GM21526 (cell line): Measurements from ENCODE around the gene PLXNA3.
"Not testable (repeated sequence)": the region's sequence is repeated elsewhere in the genome, so short reads cannot be mapped to it uniquely, and the experiment has no call there.

Source experiments
- ATAC-seq: cut with Tn5 transposase; IDR thresholded peaks from one replicate; pipeline ENCODE4 v1.9.1; 2021; ENCODE audit warnings: moderate library complexity; ENCODE audit not compliant: unreplicated experiment, low FRiP score

Gene PLXNA3

DNA sequence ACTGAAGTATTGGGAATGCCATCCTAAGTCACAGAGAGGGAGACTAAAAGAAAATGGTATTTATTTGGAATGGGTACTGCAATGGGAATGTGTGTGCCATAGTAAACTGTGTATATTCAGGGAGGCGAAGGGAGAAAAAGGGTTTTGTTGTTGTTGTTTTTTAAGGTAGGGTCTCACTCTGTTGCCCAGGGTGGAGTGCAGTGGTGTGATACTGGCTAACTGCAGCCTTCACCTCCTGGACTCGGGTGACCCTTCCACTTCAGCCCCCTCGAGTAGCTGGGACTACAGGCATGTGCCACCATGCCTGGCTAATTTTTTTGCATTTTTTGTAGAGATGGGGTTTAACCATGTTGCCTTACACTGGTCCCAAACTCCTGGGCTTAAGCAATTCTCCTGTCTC lies 36.6 kb downstream of the PLXNA3 start:
- no peak for ATAC-seq

DNA sequence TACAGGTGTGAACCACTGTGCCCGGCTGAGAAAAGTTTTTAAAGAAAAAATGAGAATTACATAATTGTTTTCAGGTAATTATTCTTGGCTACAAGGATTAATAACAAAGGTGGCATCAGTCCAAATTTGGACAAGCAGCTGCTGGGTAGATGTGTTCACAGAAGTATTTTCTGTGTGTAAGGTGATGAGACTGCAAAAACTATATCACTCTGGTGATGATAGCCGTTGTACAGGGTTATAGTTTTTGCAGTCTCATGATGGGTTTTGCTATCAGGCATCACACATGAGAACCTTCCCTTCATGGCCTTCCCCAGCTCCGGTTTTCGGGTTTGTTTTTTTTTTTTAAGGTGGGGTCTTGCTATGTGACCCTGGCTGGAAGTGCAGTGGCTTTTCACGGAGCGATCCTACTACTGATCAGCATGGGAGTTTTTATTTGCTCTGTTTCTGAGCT lies 37.4 kb downstream of the PLXNA3 start:
- no peak for ATAC-seq

DNA sequence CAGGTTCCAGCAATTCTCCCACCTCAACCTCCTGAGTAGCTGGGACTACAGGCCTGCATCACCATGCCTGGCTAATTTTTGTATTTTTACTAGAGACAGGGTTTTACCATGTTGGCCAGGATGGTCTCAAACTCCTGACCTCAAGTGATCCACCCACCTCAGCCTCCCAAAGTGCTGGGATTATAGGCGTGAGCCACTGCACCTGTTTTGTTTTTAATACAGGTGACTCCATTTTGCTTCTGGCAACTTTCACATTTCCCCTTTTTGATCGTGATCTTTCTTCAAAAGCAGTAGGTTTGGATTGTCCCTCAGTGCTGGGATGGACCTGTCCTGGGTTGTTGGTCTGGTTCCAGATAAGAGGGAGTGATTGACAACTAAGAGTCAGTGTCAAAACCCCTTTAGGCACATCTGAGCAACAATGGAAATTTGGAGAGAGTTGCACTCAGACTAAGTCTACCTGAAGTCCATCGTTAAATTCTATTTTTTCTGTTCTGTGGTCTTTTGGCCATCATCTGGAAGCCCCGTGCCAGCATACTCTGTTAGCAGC lies 38.6 kb downstream of the PLXNA3 start:
- ATAC-seq, result not testable (repeated sequence)

DNA sequence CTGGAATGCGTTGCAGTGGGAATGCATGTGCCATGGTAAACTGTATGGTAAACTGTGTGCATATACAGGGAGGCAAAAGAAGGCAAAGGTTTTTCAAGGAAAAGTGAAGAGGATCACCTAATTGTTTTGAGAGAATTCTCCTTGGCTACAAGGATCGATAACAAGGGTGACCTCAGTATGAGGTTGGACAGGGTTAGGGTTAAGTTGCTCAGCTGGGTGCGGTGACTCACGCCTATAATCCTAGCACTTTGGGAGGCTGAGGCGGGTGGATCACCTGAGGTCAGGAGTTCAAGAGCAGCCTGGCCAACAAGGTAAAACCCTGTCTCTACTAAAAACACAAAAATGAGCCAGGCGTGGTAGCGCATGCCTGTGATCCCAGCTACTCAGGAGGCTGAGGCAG lies 43.3 kb downstream of the PLXNA3 start:
- ATAC-seq, result not testable (repeated sequence)

DNA sequence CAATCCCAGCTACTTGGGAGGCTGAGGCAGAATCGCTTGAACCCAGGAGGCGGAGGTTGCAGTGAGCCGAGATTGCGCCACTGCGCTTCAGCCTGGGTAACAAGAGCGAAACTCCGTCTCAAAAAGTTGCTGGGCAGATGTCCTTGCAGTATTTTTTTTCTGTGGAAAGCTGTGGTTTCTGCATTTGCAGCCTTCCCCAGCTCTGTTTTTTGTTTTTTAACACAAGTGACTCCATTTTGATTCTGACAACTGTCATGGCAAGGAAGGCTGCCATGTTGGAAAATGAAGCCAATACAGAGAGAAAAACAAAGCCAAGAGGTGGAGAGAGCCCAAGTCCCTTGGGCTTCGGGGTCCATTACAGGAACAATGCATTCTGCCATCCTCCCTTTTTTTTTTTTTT lies 44.0 kb downstream of the PLXNA3 start:
- no peak for ATAC-seq

DNA sequence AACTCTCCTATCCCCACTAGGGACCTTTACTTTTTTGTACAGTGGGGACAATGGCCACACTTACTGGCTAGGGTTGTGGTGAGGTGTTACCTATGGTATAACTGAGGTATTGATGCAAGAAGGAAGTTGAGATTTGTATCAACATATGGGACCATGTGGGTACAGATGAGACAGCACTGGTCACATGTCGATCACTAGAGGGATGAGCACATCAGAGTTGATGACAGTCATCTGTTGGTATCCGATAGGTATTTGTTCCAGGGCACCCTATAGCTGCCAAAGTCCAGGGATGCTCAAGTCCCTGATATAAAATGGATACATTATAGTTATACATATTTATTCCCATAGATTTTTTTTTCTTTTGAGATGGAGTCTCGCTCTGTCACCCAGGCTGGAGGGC lies 44.9 kb downstream of the PLXNA3 start:
- ATAC-seq, result no peak

DNA sequence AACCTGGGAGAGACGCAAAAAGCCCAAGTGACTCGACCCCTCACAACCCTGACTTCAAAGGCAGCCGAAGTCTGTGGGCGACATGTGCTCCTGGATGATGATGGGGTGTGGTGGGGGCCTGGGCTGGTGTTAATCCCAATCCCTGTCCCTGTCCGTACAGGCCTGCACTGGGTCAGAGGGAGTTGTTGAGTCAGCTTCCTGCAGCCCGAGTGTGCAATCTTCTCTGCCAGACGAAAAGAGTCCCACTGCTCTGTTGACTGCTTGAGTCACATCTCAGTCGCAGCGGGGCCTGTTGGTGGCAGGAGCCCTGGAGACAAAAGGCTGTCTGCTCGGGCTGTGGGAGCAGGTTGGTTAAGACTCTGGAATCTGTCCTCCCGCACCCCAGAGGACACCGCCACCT lies 47.7 kb downstream of the PLXNA3 start:
- no peak for ATAC-seq

DNA sequence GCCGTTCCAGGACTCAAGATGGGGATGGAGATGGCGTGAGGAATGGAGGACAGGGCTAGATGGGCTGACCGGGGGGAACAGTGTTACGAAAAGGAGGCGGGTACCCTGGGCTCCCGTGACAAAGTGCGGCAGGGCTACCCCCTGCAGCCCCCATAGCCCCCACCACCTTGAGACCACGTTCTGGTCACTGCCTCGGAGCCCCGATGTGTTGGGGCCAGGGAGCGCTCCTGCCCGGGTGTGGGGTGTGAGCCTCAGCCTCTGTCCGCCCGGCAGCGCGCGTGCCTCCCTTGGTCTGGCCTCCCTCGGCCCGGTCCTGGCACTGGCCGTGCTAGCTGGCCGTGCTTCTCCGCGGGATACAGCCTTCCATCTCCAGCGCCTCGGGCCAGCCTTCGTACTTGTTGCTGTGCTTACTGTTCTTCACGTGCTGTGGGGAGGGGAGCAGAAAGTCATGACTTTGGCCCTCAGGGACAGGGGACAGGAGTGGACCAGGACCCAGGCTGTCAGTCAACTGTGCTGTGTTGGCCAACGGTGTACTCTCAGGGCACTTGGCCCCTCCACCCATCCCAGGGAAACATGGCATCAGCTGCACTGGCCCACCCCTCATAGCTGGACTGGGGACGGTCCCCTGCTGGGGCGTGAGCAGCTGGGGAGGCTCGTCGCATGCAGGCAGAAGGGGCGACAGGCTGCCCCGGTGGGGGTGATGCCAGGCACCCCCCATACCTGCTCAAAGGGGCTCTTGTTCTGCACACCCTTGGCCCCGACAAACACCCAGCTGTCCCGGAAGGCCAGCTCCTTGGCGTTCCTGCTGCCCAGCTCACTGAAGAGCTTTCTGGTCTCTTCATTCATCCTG lies 48.6 kb downstream of the PLXNA3 start:
- no peak for ATAC-seq

DNA sequence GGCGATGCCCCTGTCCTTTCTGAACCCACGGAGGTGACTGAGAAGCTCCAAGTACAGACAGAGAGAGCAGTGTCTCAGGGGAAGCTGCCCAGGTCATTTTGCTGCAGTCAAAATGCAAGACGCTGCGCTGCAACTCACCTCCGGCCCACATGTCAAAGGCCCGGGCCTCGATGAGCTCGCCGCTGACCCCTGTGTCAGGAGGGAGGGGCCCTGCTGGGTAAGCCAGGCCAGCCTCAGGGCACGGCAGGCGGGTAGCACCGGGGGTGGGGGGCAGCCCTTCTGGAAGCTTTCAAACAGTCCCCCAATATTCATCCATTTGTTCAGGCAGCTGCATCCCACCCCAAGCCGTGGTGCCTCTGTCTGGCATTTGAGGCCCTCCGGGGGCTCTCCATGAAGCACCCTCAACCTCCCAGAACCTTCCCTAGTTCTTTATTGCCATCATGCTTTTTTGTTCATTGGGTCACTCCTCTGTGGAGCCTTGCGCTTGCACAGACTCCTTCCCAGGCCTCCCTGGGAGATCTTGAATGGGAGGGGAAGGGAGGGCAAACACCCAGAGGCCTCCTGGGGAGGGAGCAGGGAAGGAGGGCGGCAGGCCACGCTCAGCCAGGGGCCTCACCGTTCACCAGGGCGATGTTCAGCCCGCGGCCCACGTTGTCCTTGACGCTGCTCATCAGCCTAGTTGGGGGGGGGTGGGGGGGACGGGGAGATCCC lies 49.7 kb downstream of the PLXNA3 start:
- ATAC-seq, result no peak

DNA sequence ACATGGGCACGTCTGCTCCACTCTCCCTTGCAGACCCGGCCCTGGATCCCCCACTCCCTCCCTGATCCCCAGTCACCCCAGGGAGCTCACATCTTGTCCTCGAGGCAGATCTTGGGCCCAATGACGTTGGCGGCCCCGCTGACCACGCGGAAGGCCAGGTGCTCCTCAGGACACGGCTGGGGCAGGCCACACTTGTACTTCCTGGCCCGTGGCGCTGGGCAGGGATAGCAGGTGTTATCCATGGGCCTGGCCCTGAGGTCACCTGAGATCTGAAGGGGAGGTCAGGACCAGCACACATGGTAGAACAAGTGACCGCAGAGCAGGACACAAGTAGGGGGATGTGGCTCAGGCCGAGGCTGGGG lies 50.3 kb downstream of the PLXNA3 start:
- ATAC-seq, result no peak

DNA sequence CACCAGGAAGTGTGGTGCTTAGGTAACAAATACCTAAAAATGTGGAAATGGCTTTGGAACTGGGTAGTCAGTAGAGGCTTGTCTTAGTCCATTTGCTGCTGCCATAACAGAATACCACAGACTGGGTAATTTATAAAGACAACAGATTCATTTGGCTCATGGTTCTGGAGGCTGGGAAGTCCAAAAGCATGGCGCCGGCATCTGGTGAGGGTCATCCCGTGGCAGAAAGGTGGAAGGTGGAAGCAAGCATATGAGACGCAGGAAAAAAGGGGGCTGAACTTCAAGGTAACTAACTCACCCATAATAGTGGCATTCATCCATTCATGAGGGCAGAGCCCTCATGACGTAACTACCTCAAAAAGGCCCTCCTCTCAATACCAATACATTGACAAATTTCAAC lies 51.4 kb downstream of the PLXNA3 start:
- ATAC-seq, result no peak

DNA sequence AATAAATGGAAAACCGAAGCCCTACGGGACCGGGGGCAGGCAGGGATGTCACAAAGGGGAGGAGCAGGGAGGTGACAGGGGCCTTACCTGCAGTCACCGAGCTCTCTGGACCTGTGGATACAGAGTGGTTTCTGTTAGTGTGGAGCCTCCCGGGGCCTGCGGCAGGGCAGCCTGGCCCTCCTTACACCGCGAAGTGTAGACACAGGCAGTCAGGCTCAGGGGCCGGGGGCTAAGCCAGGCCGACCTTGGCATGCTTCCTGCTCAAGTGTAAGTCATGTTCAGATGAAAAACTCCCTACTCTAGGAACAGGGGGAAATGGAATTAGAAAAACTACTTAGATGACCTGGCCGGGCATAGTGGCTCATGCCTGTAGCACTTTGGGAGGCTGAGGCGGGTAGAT lies 53.7 kb downstream of the PLXNA3 start:
- no peak for ATAC-seq

DNA sequence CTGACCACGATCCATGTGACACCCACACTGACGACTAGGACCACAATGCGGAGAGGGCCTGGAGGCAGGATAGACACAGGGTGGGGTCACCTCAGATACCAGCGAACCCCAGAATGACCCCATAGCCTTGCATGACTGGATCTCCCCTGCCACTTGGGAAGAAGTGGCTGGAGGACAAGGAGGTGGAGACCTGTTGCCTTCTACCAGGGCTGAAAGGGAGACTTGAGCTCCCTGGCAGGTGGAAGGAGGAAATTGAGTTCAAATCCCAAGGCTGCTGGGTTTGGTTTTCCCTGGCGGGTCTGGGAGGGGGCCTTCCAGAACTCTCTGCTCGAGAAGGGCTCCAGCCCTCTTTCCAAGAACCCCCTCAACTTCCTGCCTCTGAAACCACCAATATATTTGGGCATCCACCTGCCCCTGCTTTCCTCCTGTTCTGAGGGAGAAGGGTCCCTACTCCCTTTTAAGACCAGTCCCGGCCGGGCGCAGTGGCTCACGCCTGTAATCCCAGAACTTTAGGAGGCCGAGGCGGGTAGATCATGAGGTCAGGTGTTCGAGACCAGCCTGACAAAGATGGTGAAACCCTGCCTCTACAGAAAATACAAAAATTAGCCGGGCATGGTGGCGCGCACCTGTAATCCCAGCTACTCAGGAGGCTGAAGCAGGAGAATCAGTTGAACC lies 54.9 kb downstream of the PLXNA3 start:
- ATAC-seq, result no peak

DNA sequence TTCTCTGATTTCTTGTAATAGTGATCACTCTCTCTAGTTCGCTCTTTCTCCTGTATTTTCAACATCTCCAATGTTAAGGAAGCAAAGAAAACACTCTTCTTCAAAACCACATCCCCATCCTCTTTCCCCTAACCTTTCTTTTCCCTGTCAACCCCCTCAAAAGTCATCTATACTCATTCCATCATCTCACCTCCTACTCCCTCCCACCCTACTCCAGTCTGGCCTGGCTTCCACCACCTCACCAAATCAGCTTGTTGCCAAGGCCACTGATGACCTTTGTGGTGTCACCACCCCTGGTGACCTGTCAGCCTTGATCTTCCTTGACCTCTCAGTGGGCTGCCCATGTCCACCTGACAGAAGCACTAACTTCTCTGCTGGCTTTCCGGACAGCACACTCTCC lies 55.6 kb downstream of the PLXNA3 start:
- ATAC-seq, result no peak

DNA sequence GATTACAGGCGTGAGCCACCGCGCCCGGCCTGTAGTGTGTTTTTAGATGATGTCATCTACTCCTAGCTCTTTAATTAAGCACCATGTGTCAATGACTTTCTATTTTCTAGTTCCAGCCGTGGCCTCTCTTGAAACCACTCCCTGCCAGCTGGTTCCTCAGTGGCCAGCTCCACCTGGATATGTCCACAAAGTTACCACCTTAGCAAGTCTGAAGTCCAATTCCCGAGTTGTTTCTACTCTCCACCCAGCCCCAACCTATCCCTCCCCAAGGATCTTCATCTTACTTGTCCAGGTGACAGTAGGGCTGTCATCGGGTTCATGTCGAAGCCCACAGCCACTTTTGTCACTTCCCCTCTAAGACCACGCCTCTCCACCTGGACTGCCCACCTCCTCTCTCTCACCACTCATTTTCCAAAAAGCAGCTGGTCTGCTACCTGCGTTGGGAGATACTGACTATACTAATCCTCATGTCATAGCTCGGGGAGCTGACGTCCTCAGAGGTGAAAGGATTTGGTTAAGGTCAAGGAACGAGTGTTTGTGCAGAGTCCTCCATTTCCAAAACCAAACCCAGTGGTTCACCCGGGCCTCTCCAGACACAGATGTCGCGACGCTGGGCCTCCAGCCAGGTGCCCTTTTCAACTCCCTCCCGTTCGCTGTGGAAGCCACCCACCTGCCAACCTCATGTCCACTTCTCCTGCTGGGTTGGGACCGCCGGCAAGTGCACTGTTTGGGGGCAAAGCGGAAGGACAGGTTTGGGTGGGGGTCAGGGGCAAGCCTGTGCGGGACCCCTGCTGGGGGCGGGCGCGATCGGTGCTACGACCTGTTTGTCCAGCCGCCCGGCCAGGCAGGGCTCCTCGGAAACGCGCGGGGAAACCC lies 57.2 kb downstream of the PLXNA3 start:
- no peak for ATAC-seq

DNA sequence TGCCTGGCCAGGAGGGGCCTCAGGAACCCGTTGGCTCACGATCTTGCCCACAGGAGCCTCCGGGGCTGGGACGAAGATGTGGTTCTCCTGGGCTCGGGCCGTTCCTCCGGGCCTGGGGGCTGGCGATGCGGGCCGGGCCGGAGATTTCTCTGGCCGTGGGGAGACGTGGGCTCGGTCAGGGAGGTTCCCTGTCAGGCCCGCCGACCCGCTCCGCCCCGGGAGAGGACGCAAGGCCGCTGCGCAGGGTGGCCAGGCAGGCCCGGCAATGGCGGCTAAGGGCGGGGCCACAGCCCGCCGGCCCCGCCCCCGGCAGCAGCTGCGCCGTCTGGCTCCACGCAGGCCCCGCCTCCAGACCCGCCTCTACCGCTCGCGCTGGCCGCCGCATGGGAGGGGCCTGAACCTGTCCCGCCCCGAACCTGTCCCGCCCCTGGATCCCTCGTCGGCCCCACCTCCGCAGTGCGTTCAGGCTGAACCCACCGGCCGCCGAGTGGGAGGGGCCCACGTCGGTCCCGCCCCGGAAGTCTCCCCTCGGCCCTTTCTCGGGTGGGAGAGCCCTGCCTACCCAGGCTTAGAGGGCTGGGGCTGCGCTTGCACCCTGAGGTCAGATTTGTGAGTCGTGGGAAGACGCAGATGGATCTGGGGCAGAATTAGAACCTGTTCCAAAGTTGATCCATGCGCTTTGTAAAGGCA lies 58.0 kb downstream of the PLXNA3 start, which contains the start of gene FAM3A:
FAM3A (minus strand) TSS at position 267 of the 690 bp plus-strand sequence. CDS start 460 bp downstream, outside the sequence.
- ATAC-seq, result peak; percentile 80

DNA sequence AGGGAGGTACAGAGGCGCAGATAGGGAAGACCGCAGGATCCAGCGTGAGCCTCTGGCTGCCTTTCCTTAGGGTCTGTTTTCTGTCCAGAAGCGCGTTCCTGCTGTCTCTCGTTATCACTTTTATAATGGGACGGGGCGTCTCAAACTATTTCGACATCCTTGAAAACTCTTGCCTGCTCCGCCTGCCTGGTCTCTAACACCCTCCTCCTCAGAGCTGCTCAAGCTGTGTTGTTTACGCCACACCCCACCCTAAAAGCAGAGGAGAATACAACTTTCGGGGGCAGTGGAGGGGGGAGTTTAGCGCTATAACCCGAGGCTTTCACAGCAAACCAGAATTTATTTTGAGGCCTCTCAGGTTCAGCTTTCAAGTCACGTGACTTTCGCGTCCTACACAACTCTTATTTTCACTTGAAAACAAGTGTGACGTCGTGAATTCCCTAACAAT lies 58.6 kb downstream of the PLXNA3 start:
- ATAC-seq, result no peak

DNA sequence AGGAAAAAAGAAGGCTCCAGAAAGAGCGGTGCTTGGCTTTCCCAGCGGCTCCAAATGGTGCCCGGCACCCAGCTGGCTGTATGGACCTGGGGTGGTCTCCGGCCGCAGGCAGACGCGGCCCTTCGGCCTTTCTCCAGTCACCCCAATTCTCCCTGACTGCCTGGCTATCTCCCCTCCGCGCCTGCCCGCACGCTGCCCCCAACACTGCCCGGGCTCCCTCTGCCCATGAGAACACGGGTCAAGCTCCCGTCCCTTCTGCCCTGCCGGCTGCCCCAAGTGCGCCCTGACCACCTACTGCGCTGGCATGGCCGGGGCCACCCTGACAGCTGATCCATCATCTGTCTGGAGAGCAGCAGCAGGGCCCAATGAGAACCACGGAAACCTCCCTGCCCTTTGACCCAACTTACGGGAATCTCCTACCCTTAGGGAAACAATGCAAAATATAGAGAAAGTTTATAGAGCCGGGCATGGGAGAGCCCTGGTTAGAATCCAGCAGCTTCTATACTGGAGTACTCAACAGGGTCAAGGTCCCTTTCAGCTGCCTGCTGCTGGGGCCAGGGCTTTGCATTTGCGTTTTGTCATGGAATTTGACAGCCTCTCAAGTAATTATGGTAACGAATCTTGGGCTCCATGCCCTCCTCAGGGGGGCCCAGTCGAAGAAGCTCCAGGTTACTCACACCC lies 59.2 kb downstream of the PLXNA3 start:
- no peak for ATAC-seq

DNA sequence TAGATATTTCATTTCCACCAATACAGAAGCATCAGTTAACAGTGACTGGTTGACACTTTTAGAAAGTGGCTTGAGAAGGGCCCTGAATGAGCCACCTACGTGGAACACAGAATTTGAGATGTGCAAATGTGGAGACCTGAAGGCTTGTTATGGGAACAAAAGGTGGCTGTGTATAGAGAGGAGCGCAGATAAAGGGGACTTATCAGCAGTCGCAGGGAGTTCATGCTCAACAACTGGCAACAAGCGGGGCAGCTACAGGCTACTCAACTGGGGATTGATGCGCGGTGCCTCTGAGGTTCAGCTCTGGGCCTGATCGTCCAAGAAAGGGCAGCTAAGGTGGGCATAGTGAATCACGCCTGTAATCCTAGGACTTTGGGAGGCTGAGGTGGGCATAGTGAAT lies 61.3 kb downstream of the PLXNA3 start:
- ATAC-seq, result no peak
